ENCODE measurements around the gene UXS1.

GRCh38 chr2:106181064-106181463 is 13.0 kb downstream of the UXS1 start:
- TF ChIP-seq CTCF (IDR thresholded peaks at IDR 0.05) (no peak), MXI1 (IDR thresholded peaks at IDR 0.05; ENCODE audit: low read depth, low read length) (no peak), REST (IDR thresholded peaks at IDR 0.05; ENCODE audit: low read depth, low read length) (no peak), YY1 (IDR thresholded peaks at IDR 0.05; ENCODE audit: low read depth) (no peak), EP300 (IDR thresholded peaks at IDR 0.05; ENCODE audit: borderline replicate concordance in 1 of 2, low read depth in 1 of 2, low read length in 1 of 2) (no peak), TAF1 (IDR thresholded peaks at IDR 0.05; ENCODE audit: borderline replicate concordance, low read depth, low read length) (no peak)
- TF ChIP-seq, protein P1, sequence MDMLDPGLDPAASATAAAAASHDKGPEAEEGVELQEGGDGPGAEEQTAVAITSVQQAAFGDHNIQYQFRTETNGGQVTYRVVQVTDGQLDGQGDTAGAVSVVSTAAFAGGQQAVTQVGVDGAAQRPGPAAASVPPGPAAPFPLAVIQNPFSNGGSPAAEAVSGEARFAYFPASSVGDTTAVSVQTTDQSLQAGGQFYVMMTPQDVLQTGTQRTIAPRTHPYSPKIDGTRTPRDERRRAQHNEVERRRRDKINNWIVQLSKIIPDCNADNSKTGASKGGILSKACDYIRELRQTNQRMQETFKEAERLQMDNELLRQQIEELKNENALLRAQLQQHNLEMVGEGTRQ (IDR thresholded peaks at IDR 0.05; ENCODE audit: borderline replicate concordance, low read depth, low read length), result no peak
- TF ChIP-seq, protein P2, sequence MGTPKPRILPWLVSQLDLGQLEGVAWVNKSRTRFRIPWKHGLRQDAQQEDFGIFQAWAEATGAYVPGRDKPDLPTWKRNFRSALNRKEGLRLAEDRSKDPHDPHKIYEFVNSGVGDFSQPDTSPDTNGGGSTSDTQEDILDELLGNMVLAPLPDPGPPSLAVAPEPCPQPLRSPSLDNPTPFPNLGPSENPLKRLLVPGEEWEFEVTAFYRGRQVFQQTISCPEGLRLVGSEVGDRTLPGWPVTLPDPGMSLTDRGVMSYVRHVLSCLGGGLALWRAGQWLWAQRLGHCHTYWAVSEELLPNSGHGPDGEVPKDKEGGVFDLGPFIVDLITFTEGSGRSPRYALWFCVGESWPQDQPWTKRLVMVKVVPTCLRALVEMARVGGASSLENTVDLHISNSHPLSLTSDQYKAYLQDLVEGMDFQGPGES (IDR thresholded peaks at IDR 0.05; ENCODE audit: low read depth, low read length), result no peak
